Measurements from ENCODE around the gene CREB3.

Gene CREB3

DNA sequence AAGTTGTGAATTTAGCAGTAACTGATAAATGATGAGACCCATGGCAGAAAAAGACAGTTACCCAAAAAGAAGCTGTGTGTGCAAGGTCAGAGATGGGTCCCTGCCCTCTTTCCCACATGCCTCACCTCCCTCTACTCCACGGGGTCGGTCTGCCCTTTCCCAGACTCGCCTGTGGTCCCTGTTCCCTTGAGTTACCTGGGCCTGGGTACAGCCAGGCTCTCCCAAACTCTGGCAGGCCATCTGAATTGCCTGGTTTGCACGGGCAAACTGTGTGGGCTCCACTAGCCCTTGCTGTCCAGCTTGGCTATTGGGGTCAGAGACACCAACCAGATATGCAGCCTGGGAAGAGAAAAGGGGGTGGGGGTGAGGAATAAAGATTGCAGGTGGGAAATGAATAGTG, 24.3 kb upstream of the CREB3 start:
- H3K4me3 ChIP-seq (ENCODE audit: control insufficient read depth, low read depth, low read length), result no peak overlapping the region
- TF ChIP-seq, protein P1, sequence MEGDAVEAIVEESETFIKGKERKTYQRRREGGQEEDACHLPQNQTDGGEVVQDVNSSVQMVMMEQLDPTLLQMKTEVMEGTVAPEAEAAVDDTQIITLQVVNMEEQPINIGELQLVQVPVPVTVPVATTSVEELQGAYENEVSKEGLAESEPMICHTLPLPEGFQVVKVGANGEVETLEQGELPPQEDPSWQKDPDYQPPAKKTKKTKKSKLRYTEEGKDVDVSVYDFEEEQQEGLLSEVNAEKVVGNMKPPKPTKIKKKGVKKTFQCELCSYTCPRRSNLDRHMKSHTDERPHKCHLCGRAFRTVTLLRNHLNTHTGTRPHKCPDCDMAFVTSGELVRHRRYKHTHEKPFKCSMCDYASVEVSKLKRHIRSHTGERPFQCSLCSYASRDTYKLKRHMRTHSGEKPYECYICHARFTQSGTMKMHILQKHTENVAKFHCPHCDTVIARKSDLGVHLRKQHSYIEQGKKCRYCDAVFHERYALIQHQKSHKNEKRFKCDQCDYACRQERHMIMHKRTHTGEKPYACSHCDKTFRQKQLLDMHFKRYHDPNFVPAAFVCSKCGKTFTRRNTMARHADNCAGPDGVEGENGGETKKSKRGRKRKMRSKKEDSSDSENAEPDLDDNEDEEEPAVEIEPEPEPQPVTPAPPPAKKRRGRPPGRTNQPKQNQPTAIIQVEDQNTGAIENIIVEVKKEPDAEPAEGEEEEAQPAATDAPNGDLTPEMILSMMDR (IDR thresholded peaks at IDR 0.05; ENCODE audit: control insufficient read depth, insufficient read depth, low read depth, low read length, missing control alignments), result no peak
- no peak for DNase-seq (ENCODE audit: low read depth)

DNA sequence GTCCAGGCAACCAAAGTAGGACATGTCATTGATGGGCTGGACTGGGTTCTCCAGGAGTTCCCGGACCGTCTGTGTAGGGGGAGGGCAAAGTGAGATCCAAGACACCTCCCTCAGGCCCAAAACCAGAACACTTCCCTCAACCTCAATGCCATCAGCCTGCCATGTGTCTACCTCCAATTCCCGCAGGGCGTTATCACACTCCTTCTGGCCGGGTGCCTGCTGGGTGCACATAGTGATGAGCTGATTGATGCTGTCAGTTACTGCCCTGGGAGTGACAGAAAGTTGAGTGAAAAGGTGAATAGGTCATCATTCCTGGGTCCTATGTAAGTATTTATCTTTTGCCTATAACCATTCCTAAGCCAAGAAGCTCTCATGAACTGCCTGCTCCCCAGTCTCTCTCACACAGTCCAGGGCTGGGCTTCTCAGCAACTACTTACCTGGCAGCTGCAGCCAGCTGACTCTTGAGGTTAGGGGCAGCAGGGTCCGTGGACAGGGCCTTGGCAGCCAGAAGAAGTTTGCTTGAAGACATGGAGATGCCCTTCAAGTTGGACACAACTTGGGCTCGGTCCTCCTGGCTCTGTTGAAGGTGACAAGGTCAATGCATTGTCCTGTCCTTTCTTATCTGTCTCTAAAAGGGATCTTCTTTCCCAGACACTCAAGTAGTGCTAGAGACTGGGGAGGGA, 21.5 kb upstream of the CREB3 start:
- TF ChIP-seq, protein P1 (IDR thresholded peaks at IDR 0.05; ENCODE audit: control insufficient read depth, insufficient read depth, low read depth, low read length, missing control alignments), result no peak
- DNase-seq (ENCODE audit: low read depth), result no peak
- H3K4me3 ChIP-seq (ENCODE audit: control insufficient read depth, low read depth, low read length), result no peak overlapping the region

DNA sequence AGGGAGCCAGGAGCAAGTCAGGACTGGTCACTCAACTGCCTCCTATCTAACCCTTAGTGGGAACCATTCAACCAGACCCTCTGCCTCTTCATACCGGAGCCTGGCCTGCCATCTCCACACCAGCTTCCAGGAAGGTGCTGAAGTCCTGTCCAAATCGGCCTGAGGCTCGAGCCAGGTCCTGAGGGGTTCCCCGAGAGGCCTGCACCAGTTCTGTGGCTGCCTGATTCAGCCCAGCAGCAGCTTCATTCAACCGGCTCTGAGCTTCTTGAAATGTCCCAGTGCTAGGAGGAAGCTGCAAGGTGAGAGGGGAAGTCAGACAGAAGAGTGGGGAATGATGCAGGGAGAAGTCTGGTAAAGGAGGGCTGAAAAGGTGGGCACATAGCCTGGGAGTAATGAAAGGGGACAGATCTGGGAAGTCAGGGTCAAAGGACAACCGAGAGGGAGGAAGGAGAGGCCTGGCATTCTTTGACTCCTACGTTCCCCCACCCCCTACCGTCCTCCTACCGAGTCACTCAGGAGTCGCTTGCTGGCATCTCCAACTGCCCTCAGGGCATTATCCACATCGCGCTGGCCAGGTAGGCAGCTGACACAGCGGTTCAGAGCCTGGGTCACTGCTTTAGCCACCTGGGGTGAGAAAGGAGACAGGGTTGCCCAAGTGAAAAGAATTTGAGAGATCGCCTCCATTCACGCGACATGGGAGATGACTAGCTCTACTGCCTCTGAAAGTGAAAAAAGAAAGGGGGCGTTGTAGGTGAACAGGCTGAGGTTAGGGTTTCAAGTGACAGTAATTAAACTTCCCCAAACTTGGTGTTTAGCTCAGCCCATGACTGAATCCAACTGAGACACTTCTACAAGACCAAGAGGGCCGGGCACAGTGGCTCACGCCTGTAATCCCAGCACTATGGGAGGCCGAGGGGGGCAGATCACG, 20.7 kb upstream of the CREB3 start:
- no peak for DNase-seq (ENCODE audit: low read depth)
- no peak overlapping the region for H3K4me3 ChIP-seq (ENCODE audit: control insufficient read depth, low read depth, low read length)
- TF ChIP-seq, protein P1 (IDR thresholded peaks at IDR 0.05; ENCODE audit: control insufficient read depth, insufficient read depth, low read depth, low read length, missing control alignments), result no peak

DNA sequence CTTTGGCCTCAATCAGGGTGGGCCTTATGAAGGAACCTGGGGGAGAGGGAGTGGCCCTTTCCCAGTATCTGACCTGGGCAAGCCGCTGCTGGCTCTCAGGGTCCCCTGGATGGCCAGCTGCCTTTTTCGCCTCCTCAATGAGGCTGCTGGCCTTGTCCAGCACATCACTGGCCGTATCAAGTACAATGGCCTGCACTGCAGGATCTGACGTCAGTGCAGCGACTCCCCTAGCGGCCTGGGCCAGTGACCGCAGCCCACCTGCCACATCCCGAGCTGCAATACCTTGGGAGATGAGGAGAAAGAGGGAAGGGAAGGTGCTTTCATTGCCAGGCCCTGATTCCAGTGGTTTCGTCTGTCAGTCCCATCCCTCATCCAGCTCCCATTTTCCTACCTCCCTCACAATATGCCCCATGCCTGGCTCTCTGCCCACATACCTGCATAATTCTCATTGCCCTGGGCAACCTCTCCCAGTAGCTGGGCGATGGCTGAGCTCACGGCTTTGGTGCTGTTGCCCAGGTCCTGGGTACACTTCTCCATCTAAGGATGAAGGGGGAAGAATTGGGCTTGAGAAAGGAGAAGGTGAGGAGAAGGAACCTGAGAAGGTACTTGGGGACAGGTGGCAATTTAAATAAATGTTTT, 19.6 kb upstream of the CREB3 start:
- no peak overlapping the region for H3K4me3 ChIP-seq (ENCODE audit: control insufficient read depth, low read depth, low read length)
- TF ChIP-seq, protein P1 (IDR thresholded peaks at IDR 0.05; ENCODE audit: control insufficient read depth, insufficient read depth, low read depth, low read length, missing control alignments), result no peak
- DNase-seq (ENCODE audit: low read depth), result no peak

DNA sequence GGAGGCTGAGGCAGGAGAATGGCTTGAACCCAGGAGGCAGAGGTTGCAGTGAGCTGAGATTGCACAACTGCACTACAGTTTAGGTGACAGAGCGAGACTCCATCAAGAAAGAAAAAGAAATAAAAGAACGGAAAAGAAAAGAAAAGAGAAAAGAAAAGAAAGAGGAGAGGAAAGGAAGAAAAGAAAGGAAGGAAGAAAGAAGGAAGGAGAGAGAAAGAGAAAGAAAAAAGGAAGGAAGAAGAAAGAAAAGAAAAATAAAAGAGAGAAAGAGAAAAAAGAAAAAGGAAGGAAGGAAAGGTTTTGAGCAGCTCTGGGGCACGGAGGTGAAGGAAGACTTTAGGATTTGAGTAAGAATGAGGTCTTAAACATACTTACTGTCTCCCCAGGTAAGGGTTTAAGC, 18.9 kb upstream of the CREB3 start:
- no peak overlapping the region for H3K4me3 ChIP-seq (ENCODE audit: control insufficient read depth, low read depth, low read length)
- DNase-seq (ENCODE audit: low read depth), result no peak
- TF ChIP-seq, protein P1 (IDR thresholded peaks at IDR 0.05; ENCODE audit: control insufficient read depth, insufficient read depth, low read depth, low read length, missing control alignments), result no peak

DNA sequence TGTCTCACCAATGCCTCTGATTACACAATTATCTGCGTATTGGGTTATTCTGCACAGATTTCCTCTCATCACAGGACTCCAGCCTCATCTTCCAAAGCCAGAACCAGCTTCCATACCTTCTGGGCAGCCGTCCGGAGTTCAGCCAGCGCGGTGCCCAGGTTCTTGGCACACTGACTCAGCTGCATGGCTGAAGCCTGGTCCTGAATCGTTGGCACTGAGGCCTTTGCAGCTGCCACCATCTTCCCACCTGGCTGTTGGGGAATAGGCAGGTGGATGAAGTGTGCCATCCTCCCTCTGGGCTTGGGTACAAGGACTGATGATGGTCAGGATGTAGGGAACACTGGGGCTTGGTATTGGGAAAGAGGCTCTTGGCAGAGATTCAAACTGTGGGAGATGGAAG, 18.3 kb upstream of the CREB3 start:
- DNase-seq (ENCODE audit: low read depth), result no peak
- TF ChIP-seq, protein P1 (IDR thresholded peaks at IDR 0.05; ENCODE audit: control insufficient read depth, insufficient read depth, low read depth, low read length, missing control alignments), result no peak
- no peak overlapping the region for H3K4me3 ChIP-seq (ENCODE audit: control insufficient read depth, low read depth, low read length)
